DND-41 (cell line): ENCODE measurements around the gene ACP4.
"Not testable (repeated sequence)": the region's sequence is repeated elsewhere in the genome, so short reads cannot be mapped to it uniquely, and the experiment has no call there.

Experiments
- CTCF ChIP-seq: IDR thresholded peaks from 2 replicates; pipeline ENCODE4 v1.5.1; 2012; ENCODE audit warnings: borderline replicate concordance, low read length, moderate library complexity, mild to moderate bottlenecking; ENCODE audit not compliant: poor library complexity, severe bottlenecking; ENCODE audit errors: extremely low read depth
- EZH2 ChIP-seq: IDR thresholded peaks from 3 replicates; pipeline ENCODE4 v1.6.1; 2012; ENCODE audit warnings: borderline replicate concordance, low read depth, mild to moderate bottlenecking, moderate library complexity, low read length, inconsistent platforms; ENCODE audit not compliant: severe bottlenecking

GRCh38 chr19:50773454-50773853 lies 16.8 kb upstream of the ACP4 start:
- not testable (repeated sequence) for TF ChIP-seq CTCF, EZH2
